ENCODE data around the gene MPG. TPM values are rescaled to one million over a fixed set of nuclear protein-coding genes. Genes with fewer than 3 reads are reported as not detected.
"Not testable (repeated sequence)": the region's sequence is repeated elsewhere in the genome, so short reads cannot be mapped to it uniquely, and the experiment has no call there.

MPG gene
- total RNA-seq, 1 experiment from 2014 or later = 181 TPM

DNA sequence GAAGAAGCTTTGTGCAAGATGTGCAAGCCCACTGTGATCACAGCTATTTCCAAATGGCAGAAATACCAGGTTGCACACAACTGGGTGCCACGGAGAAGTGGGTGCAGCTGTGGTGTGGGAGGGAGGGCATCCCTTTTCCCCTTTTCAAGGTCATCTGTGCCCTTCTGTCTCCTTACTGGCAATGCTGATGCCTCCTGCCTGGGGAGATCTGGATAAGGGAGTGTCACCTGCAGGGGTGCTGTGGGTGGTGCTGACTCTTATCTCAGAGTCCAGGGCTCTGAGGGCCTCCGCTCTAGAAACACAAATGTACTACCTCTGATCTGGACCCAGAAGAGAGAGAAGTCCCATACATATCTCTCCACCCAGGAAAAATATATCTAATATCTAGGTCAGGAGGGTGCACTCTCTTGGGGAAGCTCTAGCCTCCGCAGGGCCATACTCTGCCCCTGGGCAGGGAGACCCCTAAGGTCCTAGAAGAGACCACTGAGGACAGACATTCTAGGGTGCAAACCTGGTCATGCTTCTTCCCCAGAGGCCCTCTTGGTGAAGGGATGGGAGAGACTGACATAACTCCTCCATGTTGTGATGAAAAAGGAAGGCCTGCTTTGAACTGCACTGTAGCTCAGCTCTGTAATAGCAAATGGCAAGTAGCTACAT is 41.9 kb downstream of the MPG start:
- Histone ChIP-seq H3K27me3 (ENCODE audit: control insufficient read depth, insufficient read depth, low read length) (no peaks in the 10 kb centered on the region), H3K4me3 (ENCODE audit: insufficient read depth, low read depth, low read length) (no peak overlapping the region), H3K36me3 (replicated peaks; ENCODE audit: control insufficient read depth, insufficient read depth, low read length) (no peaks in the 10 kb centered on the region)
- no peak for DNase-seq

DNA sequence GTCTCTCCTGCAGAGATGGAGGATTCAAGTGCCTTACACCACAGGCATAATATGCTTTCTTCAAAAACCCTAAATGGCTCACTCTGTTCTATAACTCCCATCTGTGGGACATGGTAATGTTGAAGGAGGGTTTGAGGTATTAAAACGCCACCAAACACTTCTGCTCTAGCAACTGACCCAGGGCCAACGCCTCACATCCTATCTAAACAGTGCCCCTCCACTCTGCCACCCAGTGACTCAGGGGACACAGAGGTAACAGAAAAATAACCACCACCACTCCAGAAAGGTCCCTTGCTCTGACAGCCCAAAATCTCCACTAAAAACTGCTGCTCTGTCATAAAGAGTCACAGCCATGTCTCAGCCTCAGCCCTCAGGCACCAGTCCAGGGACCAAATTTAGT is 42.7 kb downstream of the MPG start:
- Histone ChIP-seq H3K4me3 (ENCODE audit: insufficient read depth, low read depth, low read length) (no peak overlapping the region), H3K36me3 (replicated peaks; ENCODE audit: control insufficient read depth, insufficient read depth, low read length) (no peaks in the 10 kb centered on the region; the same call in 1 of the 2 replicates), H3K27me3 (ENCODE audit: control insufficient read depth, insufficient read depth, low read length) (no peaks in the 10 kb centered on the region)
- no peak for DNase-seq

DNA sequence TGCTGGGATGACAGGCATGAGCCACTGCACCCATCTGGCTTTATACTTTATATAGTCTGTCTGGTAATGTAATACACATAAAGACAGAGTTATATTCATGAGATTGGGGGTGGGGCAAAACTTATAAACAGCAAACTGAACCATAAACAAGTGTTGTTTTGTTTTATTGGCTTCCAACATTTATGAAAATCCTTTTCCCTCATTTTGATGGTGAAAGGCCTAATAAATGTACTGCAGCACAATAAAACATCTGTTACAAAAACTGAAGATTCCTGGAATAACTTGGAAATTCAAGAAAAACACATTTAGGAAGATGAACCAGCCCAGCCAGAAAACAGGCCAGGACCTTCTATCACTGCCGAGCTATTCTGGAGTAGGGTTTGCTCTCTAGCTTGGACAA is 44.3 kb downstream of the MPG start:
- DNase-seq = no peak
- H3K4me3 ChIP-seq (ENCODE audit: insufficient read depth, low read depth, low read length) = no peak overlapping the region
- no peaks in the 10 kb centered on the region for H3K27me3 ChIP-seq (ENCODE audit: control insufficient read depth, insufficient read depth, low read length)

DNA sequence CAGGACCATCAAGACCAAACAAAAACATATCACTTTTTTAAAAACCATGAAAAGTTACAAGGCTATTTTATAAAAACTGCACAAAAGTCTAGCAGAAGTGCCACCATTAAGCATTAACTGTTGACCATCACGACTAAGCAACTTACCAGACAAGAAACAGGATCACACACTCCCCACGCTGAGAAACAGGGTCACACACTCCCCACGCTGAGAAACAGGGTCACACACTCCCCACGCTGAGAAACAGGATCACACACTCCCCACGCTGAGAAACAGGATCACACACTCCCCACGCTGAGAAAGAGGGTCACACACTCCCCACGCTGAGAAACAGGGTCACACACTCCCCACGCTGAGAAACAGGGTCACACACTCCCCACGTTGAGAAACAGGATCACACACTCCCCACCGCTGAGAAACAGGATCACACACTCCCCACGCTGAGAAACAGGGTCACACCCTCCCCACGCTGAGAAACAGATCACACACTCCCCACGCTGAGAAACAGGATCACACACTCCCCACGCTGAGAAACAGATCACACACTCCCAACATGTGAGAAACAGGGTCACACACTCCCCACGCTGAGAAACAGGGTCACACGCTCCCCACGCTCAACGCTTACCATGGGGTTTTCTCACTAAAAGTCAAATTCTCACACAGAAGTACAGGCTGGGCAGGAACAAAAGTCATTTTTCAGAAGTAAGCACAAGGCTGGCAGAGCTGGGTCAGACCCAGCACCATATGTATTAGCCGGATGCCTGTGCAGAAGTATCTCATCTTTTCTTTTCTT is 45.7 kb downstream of the MPG start:
- H3K27me3 ChIP-seq (ENCODE audit: control insufficient read depth, insufficient read depth, low read length); H3K4me3 ChIP-seq (ENCODE audit: insufficient read depth, low read depth, low read length); H3K36me3 ChIP-seq (replicated peaks; ENCODE audit: control insufficient read depth, insufficient read depth, low read length); DNase-seq: not testable (repeated sequence)

More for the DNA sequence above, 44.3 kb downstream of the MPG start:
- no peaks in the 10 kb centered on the region; the same call in 1 of the 2 replicates for H3K36me3 ChIP-seq (replicated peaks; ENCODE audit: control insufficient read depth, insufficient read depth, low read length)

DNA sequence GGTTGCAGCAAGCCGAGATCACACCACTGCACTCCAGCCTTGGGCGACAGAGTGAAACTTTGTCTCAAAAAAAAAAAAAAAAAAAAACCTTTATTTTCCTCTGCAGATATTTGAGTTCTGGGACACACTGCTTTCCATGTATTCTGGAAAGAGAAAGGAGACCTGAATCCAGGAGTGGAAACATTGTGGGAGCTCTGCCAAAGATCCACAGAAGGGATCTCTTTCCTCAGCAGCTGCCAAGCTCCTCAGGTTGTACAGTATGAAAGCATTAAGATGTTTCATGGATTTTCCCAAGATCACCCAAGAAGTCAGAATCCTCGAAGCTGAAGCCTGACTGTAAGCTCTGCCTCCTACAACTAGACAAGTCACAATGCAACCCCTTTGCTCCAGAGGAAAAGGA is 47.0 kb downstream of the MPG start:
- no peaks in the 10 kb centered on the region; the same call in 1 of the 2 replicates for H3K36me3 ChIP-seq (replicated peaks; ENCODE audit: control insufficient read depth, insufficient read depth, low read length)
- H3K27me3 ChIP-seq (ENCODE audit: control insufficient read depth, insufficient read depth, low read length) = no peaks in the 10 kb centered on the region
- no peak for DNase-seq
- no peak overlapping the region for H3K4me3 ChIP-seq (ENCODE audit: insufficient read depth, low read depth, low read length)

DNA sequence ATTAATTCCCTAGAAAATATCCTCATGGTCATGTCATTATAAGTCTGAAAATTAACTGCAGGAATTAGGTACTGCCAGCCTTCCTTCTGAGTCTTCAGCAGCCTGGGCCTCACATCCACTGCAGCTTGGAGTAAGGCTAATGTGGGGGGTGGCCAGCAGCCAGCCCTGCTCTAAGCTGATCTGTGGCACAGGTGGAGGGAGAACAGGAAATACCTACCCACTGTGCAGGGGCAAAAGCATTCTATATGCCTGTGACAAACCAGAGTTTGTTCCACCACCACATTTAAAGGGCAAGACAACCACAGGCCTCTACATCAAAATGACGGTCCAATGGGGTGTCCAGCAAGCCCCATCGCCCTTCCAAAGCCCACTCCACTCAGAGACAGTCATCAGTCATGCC is 51.0 kb downstream of the MPG start:
- no peak for DNase-seq
- Histone ChIP-seq H3K36me3 (replicated peaks; ENCODE audit: control insufficient read depth, insufficient read depth, low read length) (no peaks in the 10 kb centered on the region; the same call in 1 of the 2 replicates), H3K4me3 (ENCODE audit: insufficient read depth, low read depth, low read length) (no peak overlapping the region), H3K27me3 (ENCODE audit: control insufficient read depth, insufficient read depth, low read length) (no peaks in the 10 kb centered on the region)

DNA sequence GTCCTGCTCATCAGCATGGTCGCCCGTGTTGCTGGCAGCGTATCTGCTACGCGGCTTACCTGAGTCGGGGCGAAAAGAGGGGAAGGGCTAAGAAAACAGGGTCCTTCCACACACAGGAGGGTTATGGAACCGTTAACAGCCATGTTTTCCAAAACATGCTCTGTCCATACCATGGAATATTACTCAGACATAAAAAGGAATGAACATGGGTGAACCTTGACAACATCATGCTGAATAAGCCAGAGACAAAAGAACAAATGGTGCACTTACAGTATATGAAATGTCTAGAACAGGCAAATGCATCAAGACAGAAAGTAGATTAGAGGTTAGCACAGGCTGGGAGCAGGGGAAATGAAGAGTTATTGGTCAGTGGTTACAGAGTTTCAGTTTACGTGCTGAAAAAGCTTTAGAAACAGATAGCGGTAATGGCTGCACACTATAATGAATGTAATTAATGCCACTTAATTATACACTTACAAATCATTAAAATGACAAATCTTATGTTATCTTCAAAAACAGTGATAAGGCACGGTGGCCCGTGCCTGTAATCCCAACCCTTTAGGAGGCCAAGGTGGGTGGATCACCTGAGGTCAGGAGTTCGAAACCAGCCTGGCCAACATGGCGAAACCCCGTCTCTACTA is 52.6 kb downstream of the MPG start:
- H3K4me3 ChIP-seq (ENCODE audit: insufficient read depth, low read depth, low read length) = no peak overlapping the region
- no peak for DNase-seq
- no peaks in the 10 kb centered on the region; the same call in 1 of the 2 replicates for H3K36me3 ChIP-seq (replicated peaks; ENCODE audit: control insufficient read depth, insufficient read depth, low read length)
- no peaks in the 10 kb centered on the region for H3K27me3 ChIP-seq (ENCODE audit: control insufficient read depth, insufficient read depth, low read length)

DNA sequence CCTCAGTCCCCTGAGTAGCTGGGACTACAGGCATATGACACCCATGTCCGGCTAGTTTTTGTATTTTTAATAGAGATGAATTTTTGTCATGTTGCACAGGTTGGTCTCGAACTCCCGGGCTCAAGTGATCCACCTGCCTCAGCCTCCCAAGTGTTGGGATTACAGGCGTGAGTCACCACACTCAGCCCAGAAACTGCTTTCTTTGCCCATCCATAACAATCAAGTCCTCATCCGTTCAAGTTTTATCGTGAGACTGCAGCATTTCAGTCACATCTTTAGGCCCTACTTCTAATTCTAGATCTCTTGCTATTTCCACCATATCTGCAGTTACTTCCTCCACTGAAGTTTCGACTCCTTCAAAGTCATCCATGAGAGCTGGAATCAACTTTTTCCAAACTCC is 54.1 kb downstream of the MPG start:
- no peak for DNase-seq
- no peaks in the 10 kb centered on the region for H3K27me3 ChIP-seq (ENCODE audit: control insufficient read depth, insufficient read depth, low read length)

DNA sequence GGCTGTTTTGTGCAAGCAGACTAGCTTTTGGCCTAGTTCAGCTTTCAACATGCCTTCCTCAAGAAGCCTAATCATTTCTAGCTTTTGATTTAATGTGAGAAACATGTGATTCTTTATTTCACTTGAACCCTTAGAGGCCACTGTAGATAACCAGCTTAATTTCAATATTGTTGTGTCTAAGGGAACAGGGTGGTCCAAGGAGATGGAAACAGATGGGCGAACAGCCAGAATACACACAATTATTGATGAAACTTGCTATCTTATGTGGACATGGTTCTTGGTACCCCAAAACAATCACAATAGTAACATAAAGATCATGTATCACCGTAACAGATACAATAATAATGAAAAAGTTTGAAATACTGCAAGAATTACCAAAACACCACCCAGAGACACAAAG is 55.7 kb downstream of the MPG start:
- no peak for DNase-seq

More for the DNA sequence above, 54.1 kb downstream of the MPG start:
- no peaks in the 10 kb centered on the region for H3K36me3 ChIP-seq (replicated peaks; ENCODE audit: control insufficient read depth, insufficient read depth, low read length)
- no peak overlapping the region for H3K4me3 ChIP-seq (ENCODE audit: insufficient read depth, low read depth, low read length)

More for the DNA sequence above, 55.7 kb downstream of the MPG start:
- no peaks in the 10 kb centered on the region for H3K27me3 ChIP-seq (ENCODE audit: control insufficient read depth, insufficient read depth, low read length)
- no peaks in the 10 kb centered on the region for H3K36me3 ChIP-seq (replicated peaks; ENCODE audit: control insufficient read depth, insufficient read depth, low read length)
- no peak overlapping the region for H3K4me3 ChIP-seq (ENCODE audit: insufficient read depth, low read depth, low read length)

Other genes starting within 250 kb of the MPG start
- 11.0 and 13.5 TPM in 2 replicates for gene POLR3K, start 24.6 kb upstream of the MPG start, total RNA-seq (2014; rRNA removed; shearing (Covaris generic))
- gene SNRNP25, start 24.4 kb upstream of the MPG start, total RNA-seq (2014; rRNA removed; shearing (Covaris generic)) = 39.5 and 52.9 TPM in 2 replicates
- 38.2 and 42.5 TPM in 2 replicates for gene RHBDF1, start 5.6 kb upstream of the MPG start, total RNA-seq (2014; rRNA removed; shearing (Covaris generic))
- gene NPRL3, start 60.4 kb downstream of the MPG start, total RNA-seq (2014; rRNA removed; shearing (Covaris generic)) = 9.9 and 10.9 TPM in 2 replicates
- not detected in 2 replicates for gene HBZ, start 74.4 kb downstream of the MPG start, total RNA-seq (2014; rRNA removed; shearing (Covaris generic))
- not detected in 2 replicates for gene HBM, start 87.8 kb downstream of the MPG start, total RNA-seq (2014; rRNA removed; shearing (Covaris generic))
- gene HBA2, start 94.7 kb downstream of the MPG start, total RNA-seq (2014; rRNA removed; shearing (Covaris generic)) = not detected in 2 replicates
- gene HBA1, start 98.5 kb downstream of the MPG start, total RNA-seq (2014; rRNA removed; shearing (Covaris generic)) = not detected in 2 replicates
- 0.59 and 1.6 TPM in 2 replicates for gene HBQ1, start 102.2 kb downstream of the MPG start, total RNA-seq (2014; rRNA removed; shearing (Covaris generic))
- gene LUC7L, start 151.2 kb downstream of the MPG start, total RNA-seq (2014; rRNA removed; shearing (Covaris generic)) = 56.6 and 92.9 TPM in 2 replicates
- gene FAM234A, start 156.6 kb downstream of the MPG start, total RNA-seq (2014; rRNA removed; shearing (Covaris generic)) = 106 and 120 TPM in 2 replicates
- 0.69 and 0.81 TPM in 2 replicates for gene RGS11, start 197.7 kb downstream of the MPG start, total RNA-seq (2014; rRNA removed; shearing (Covaris generic))
- 4.0 and 5.3 TPM in 2 replicates for gene ARHGDIG, start 202.4 kb downstream of the MPG start, total RNA-seq (2014; rRNA removed; shearing (Covaris generic))
- gene PDIA2, start 204.9 kb downstream of the MPG start, total RNA-seq (2014; rRNA removed; shearing (Covaris generic)) = 0.15 and 2.1 TPM in 2 replicates